Keratinocyte (primary cell): ENCODE data around the gene PPM1A.

Experiments
- EZH2 ChIP-seq: IDR thresholded peaks from one replicate; pipeline ENCODE4 v1.6.1; 2012; ENCODE audit warnings: inconsistent platforms, mild to moderate bottlenecking, low read length, moderate library complexity
- TF ChIP-seq, protein P1 (sequence below), 3 experiments: IDR thresholded peaks in 1 of 3; conservative IDR thresholded peaks in 1 of 3; optimal IDR thresholded peaks in 1 of 3; 2 replicates in 2 of 3; 3 replicates in 1 of 3; pipeline versions ENCODE3 to v1.5.1; 2011; ENCODE audit warnings: low read length in 3 of 3, mild to moderate bottlenecking in 3 of 3, moderate library complexity in 2 of 3, control low read depth in 1 of 3, inconsistent platforms in 1 of 3; ENCODE audit not compliant: insufficient read depth in 2 of 3; ENCODE audit errors: extremely low read depth in 1 of 3

DNA sequence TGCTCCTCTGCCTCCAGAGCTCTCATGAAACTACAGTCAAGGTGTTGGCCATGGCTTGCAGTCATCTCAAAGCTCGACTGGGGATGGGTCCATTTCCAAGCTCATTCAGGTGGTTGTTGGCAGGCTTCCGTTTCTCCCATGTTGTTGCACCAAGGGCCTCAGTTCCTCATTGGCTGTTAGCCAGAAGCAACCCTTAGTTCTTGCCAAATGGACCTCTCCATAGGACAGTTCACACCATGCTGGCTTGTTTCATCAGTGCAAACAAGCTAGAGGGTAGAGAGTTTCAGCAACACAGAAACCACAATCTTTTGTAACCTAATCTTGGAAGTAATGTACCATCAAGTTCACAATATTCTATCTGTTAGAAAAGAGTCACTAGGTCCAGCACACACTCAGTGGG is 22.7 kb upstream of the PPM1A start:
- no peak for TF ChIP-seq EZH2
- TF ChIP-seq, protein P1, sequence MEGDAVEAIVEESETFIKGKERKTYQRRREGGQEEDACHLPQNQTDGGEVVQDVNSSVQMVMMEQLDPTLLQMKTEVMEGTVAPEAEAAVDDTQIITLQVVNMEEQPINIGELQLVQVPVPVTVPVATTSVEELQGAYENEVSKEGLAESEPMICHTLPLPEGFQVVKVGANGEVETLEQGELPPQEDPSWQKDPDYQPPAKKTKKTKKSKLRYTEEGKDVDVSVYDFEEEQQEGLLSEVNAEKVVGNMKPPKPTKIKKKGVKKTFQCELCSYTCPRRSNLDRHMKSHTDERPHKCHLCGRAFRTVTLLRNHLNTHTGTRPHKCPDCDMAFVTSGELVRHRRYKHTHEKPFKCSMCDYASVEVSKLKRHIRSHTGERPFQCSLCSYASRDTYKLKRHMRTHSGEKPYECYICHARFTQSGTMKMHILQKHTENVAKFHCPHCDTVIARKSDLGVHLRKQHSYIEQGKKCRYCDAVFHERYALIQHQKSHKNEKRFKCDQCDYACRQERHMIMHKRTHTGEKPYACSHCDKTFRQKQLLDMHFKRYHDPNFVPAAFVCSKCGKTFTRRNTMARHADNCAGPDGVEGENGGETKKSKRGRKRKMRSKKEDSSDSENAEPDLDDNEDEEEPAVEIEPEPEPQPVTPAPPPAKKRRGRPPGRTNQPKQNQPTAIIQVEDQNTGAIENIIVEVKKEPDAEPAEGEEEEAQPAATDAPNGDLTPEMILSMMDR (optimal IDR thresholded peaks at IDR 0.05 in 1 of 3, IDR thresholded peaks at IDR 0.05 in 1 of 3, conservative IDR thresholded peaks at IDR 0.05 in 1 of 3; ENCODE audit: extremely low read depth in 1 of 3, insufficient read depth in 2 of 3, low read length in 3 of 3) = no peak
